UCSD-AML1 (cell line): ENCODE results near the gene RASIP1.

Experiments used
- DNase-seq: peaks from one replicate; lab custom pipeline; 2025; ENCODE audit not compliant: unreplicated experiment; lab: John Stamatoyannopoulos, UW

The RASIP1 gene

GRCh38 chr19:48756686-48757085, 16.3 kb upstream of the RASIP1 start:
- DNase-seq: no peak

GRCh38 chr19:48756212-48756611, 15.8 kb upstream of the RASIP1 start:
- no peak for DNase-seq

GRCh38 chr19:48755787-48756186, 15.4 kb upstream of the RASIP1 start:
- no peak for DNase-seq

GRCh38 chr19:48755084-48755641, 14.8 kb upstream of the RASIP1 start, which contains the start of gene FGF21:
FGF21 (plus strand) TSS chr19:48755524; CDS start chr19:48756237, 713 bp downstream.
- DNase-seq: no peak

GRCh38 chr19:48752496-48753365, 12.3 kb upstream of the RASIP1 start, which contains the start of gene FUT1:
FUT1 (minus strand) TSS chr19:48752641; CDS start chr19:48751281, 1,360 bp downstream.
- DNase-seq: peak; percentile 84

- peak; percentile 44 for DNase-seq
Measured at GRCh38 chr19:48751845-48752495, 11.6 kb upstream of the RASIP1 start.

- peak; percentile 44 for DNase-seq
Measured at GRCh38 chr19:48750771-48751504, 10.5 kb upstream of the RASIP1 start.

- DNase-seq: no peak
Measured at GRCh38 chr19:48750351-48750750, 9.9 kb upstream of the RASIP1 start.

- no peak for DNase-seq
Measured at GRCh38 chr19:48749571-48750198, 9.3 kb upstream of the RASIP1 start.

GRCh38 chr19:48746738-48747575, 6.5 kb upstream of the RASIP1 start, which contains the start of gene IZUMO1:
IZUMO1 (minus strand) TSS chr19:48746909; CDS start chr19:48745859, 1,050 bp downstream.
- DNase-seq: no peak

GRCh38 chr19:48746110-48746509, 5.7 kb upstream of the RASIP1 start:
- DNase-seq: no peak

GRCh38 chr19:48745208-48745995, 5.0 kb upstream of the RASIP1 start:
- DNase-seq: peak; percentile 34

GRCh38 chr19:48742096-48742495, 1.7 kb upstream of the RASIP1 start:
- DNase-seq: no peak

GRCh38 chr19:48741129-48741999, 954 bp upstream of the RASIP1 start:
- peak; percentile 74 for DNase-seq

- no peak for DNase-seq
Measured at GRCh38 chr19:48739404-48740163, 826 bp downstream of the RASIP1 start.

- DNase-seq: peak; percentile 94
Measured at GRCh38 chr19:48738557-48739403, 1.6 kb downstream of the RASIP1 start.
